D721Med (cell line): ENCODE measurements around the gene CDH13.

ENCODE experiments used
- DNase-seq: peaks from one replicate; pipeline ENCODE4 v3.0.0; 2011; ENCODE audit warnings: low spot score; ENCODE audit not compliant: insufficient read length
- FAIRE-seq: peaks from 2 replicates; lab custom pipeline; 2011; peaks lifted over from hg19 to GRCh38; lab: Jason Lieb, UNC
- CTCF ChIP-seq: IDR thresholded peaks from 2 replicates; pipeline ENCODE4 v1.5.1; 2012; ENCODE audit warnings: mild to moderate bottlenecking, control low read depth; ENCODE audit not compliant: insufficient read depth; ENCODE audit errors: missing control alignments

The CDH13 gene

DNA sequence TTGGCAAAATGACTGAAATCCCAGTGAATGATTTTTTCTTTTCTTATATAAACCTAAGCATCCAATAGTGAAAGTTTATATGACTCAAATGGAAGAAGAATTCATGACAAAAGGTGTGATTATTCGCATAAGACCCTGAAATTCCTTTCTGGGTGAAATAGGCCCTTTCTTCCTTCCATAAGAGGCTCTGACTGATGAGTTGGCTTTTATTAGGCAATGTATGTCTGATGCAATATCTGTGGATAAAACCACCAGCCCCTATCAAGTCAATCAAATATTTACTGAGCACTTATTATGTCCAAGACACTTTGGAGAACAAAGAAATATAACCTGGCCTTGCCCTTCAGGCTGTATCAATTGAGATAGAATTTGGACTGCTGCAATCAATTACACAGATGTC is 316.6 kb downstream of the CDH13 start:
- TF ChIP-seq CTCF = no peak
- FAIRE-seq (no peak), DNase-seq (no peak)

DNA sequence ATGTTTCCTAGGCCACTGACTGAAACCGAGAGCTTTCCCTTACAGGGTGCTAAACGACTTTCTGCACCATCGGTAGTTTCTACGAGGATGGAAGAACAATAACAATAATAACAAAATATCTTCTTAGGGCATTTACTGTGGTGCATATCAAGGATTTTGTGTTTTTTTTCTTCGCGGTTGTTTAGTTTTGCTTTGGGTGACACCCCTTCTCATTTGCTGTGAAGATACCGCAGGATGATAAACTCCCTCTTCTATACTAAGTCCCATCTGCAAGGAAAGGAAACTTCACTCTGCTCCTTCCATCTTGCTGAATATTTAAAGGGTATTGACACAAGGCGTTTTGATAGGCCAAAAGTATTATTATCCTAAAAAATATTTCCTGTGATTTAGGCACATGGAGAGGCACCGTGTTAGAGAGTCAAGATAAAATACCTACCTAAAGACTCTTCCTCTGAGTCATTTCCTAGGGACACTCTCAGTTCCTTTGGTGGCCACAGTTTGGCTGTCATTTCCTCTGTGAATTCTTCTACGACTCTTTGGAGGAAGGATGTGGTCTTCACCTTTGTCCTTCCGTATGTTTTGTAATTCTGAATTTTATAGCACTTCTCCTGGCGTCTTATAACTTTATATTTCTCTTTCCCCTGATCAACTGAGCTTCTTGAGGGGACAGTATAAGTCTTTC is 318.8 kb downstream of the CDH13 start:
- TF ChIP-seq CTCF = no peak
- no peak for FAIRE-seq
- no peak for DNase-seq

- no peak for TF ChIP-seq CTCF
- FAIRE-seq (no peak), DNase-seq (no peak)
These were observed 320.9 kb downstream of the CDH13 start for GRCh38 chr16:82947698-82948097.

GRCh38 chr16:82949016-82949415 is 322.2 kb downstream of the CDH13 start:
- TF ChIP-seq CTCF = no peak
- FAIRE-seq = no peak
- no peak for DNase-seq

DNA sequence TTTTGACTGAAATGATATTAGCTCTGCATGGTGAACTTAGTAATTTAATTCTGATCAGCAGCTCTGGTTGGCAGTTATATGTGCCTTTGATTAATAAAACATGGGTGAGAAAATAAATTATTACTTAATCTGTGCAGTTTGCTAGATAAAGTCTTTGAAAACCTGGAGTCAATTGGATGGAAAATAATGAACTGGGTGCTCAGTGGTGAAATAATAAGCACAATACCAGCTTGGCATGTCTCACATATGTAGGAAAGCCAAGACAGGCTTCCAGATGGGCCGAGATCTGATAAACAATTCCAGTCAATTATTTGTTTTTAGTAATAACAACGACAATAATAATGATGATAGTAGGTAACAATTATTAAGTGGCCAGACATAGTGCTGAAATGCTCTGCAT is 326.7 kb downstream of the CDH13 start:
- no peak for DNase-seq
- no peak for FAIRE-seq
- TF ChIP-seq CTCF = no peak

- FAIRE-seq = no peak
- TF ChIP-seq CTCF = no peak
- DNase-seq = no peak
These were observed 327.6 kb downstream of the CDH13 start for GRCh38 chr16:82954224-82954929.
